ENCODE measurements around the gene MAGI3. TPM values are rescaled to one million over a fixed set of nuclear protein-coding genes. Genes with fewer than 3 reads are reported as not detected.

MAGI3 gene
- total and polyA plus RNA-seq, 2 of the 13 experiments (the other 11 are each of a cell fraction or from before 2014, with no cell fraction given), result 4.0 to 11.8 TPM

GRCh38 chr1:113389953-113390834 lies at the start of gene MAGI3 (continued):
- TF ChIP-seq ZNF251 (CRISPR knock-in tag; IDR thresholded peaks at IDR 0.05) (no peak), ARNTL (CRISPR knock-in tag; IDR thresholded peaks at IDR 0.05) (0 out of 2 replicates have a peak, but pooled peaks have one; percentile 56), PITX1 (CRISPR knock-in tag; IDR thresholded peaks at IDR 0.05) (peak; percentile 35; the same call in 1 of the 2 replicates), YY1 (IDR thresholded peaks at IDR 0.05; ENCODE audit: insufficient read depth, insufficient replicate concordance, low read depth, low read length) (peak; percentile 41), ZNF136 (CRISPR knock-in tag; IDR thresholded peaks at IDR 0.05; ENCODE audit: low read depth) (no peak), ZNF773 (CRISPR knock-in tag; IDR thresholded peaks at IDR 0.05; ENCODE audit: borderline replicate concordance) (0 out of 2 replicates have a peak, but pooled peaks have one; percentile 48), TEF (CRISPR knock-in tag; IDR thresholded peaks at IDR 0.05) (no peak), ETV5 (CRISPR knock-in tag; IDR thresholded peaks at IDR 0.05; ENCODE audit: borderline replicate concordance) (0 out of 2 replicates have a peak, but pooled peaks have one; percentile 22), THAP7 (CRISPR knock-in tag; IDR thresholded peaks at IDR 0.05) (no peak), NFATC3 (CRISPR knock-in tag; IDR thresholded peaks at IDR 0.05) (no peak)

- Histone ChIP-seq H3K36me3 (replicated peaks in 1 of 2; ENCODE audit: control insufficient read depth in 1 of 2, insufficient read depth in 2 of 2, low read length in 2 of 2) (no peaks in the 10 kb centered on the region), H3K27me3 (ENCODE audit: control insufficient read depth in 1 of 2, insufficient read depth in 2 of 2, low read length in 2 of 2) (no peaks in the 10 kb centered on the region), H3K79me2 (ENCODE audit: insufficient read depth, low read length) (no peaks in the 10 kb centered on the region), H3K9me3 (ENCODE audit: low read length) (no peaks in the 10 kb centered on the region), H2AFZ (ENCODE audit: low read length) (no peak overlapping the region), H3K4me2 (ENCODE audit: low read depth, low read length) (no peak overlapping the region), H3K4me3 (replicated peaks in 1 of 3; ENCODE audit: insufficient read depth in 1 of 3, low read depth in 2 of 3, low read length in 3 of 3) (no peak overlapping the region), H3K27ac (ENCODE audit: extremely low read length, insufficient read depth, low read length) (no peak overlapping the region), H3K4me1 (ENCODE audit: insufficient read depth, low read length) (no peaks in the 10 kb centered on the region), H4K20me1 (ENCODE audit: insufficient read depth, low read length) (no peaks in the 10 kb centered on the region), H3K9ac (ENCODE audit: insufficient read depth, low read depth, low read length) (no peak overlapping the region)
- CTCF ChIA-PET (ENCODE audit: low intra/inter-chr PET ratio, low total read pairs), result no interaction called here
- POLR2A ChIA-PET, result no interaction called here
- no peak for FAIRE-seq
- intact Hi-C loops (cut with micrococcal nuclease; ENCODE audit: unreplicated experiment), result no loop called here
- 12% methylated on average over 2 of the region's 2 CpGs for WGBS (ENCODE audit: low lambda C conversion rate)
- BruUV-seq (replicated peaks), result no TSS peak
- no peak for DNase-seq (ENCODE audit: low spot score)
- ATAC-seq, result no peak
- in situ Hi-C loops (cut with HindIII; ENCODE audit: extremely low pct_ligation_motif_present, low pct_unique_long_range_greater_than_20kb), result no loop called here
- TF ChIP-seq ZNF609 (CRISPR knock-in tag; IDR thresholded peaks at IDR 0.05; ENCODE audit: borderline replicate concordance), result no peak
- TF ChIP-seq STAT6 (CRISPR knock-in tag; IDR thresholded peaks at IDR 0.05; ENCODE audit: borderline replicate concordance), result no peak
Observed at GRCh38 chr1:113353580-113353979, 36.7 kb upstream of the MAGI3 start.
